GM12878 (cell line): ENCODE data around the gene IFIT3. TPM values are rescaled to one million over a fixed set of nuclear protein-coding genes. Genes with fewer than 3 reads are reported as not detected.

Experiments used
- CEBPZ ChIP-seq: fragments of 150-350 bp; IDR thresholded peaks from 2 replicates; pipeline ENCODE4 v1.6.1; 2016; ENCODE audit warnings: low read depth, low read length
- E2F4 ChIP-seq: IDR thresholded peaks from 2 replicates; pipeline ENCODE4 v1.6.1; 2012; ENCODE audit warnings: low read depth, low read length, improper control_type of control experiment
- FOS ChIP-seq: IDR thresholded peaks from 3 replicates; pipeline ENCODE4 v1.6.1; 2011; ENCODE audit warnings: borderline replicate concordance; ENCODE audit not compliant: insufficient read length; ENCODE audit errors: extremely low read depth
- FOXK2 ChIP-seq: fragments of 450-650 bp; IDR thresholded peaks from 2 replicates; pipeline ENCODE4 v1.6.1; 2017; ENCODE audit warnings: mild to moderate bottlenecking, moderate library complexity
- HCFC1 ChIP-seq: fragments of 150-350 bp; IDR thresholded peaks from 2 replicates; pipeline ENCODE4 v1.6.1; 2014; ENCODE audit warnings: low read length
- HSF1 ChIP-seq: fragments of 150-350 bp; IDR thresholded peaks from 2 replicates; pipeline ENCODE4 v1.6.1; 2014; ENCODE audit warnings: mild to moderate bottlenecking, low read depth, low read length
- JUNB ChIP-seq: IDR thresholded peaks from 2 replicates; pipeline ENCODE4 v1.6.1; 2016; ENCODE audit warnings: antibody characterized with exemption, mild to moderate bottlenecking
- LARP7 ChIP-seq: fragments of 450-650 bp; IDR thresholded peaks from 2 replicates; pipeline ENCODE4 v1.6.1; 2017; ENCODE audit warnings: mild to moderate bottlenecking
- MXI1 ChIP-seq: fragments of 150-350 bp; IDR thresholded peaks from 2 replicates; pipeline ENCODE4 v1.6.1; 2011; ENCODE audit warnings: low read depth, mild to moderate bottlenecking, inconsistent platforms, low read length, improper control_type of control experiment
- NRF1 ChIP-seq: conservative IDR thresholded peaks from 2 replicates; pipeline ENCODE4 v1.6.1; 2011; ENCODE audit warnings: mild to moderate bottlenecking, low read depth, low read length, improper control_type of control experiment
- POLR2AphosphoS2 ChIP-seq: IDR thresholded peaks from 2 replicates; pipeline ENCODE4 v1.6.1; 2011; ENCODE audit warnings: low read depth, mild to moderate bottlenecking, low read length, improper control_type of control experiment, moderate library complexity
- RAD21 ChIP-seq: IDR thresholded peaks from 2 replicates; pipeline ENCODE4 v1.6.1; 2011; ENCODE audit warnings: mild to moderate bottlenecking, low read depth, low read length, moderate library complexity; ENCODE audit not compliant: insufficient read depth
- SIN3A ChIP-seq: IDR thresholded peaks from 2 replicates; pipeline ENCODE4 v1.6.1; 2012; ENCODE audit warnings: low read depth, low read length, improper control_type of control experiment
- SMARCA5 ChIP-seq: fragments of 450-650 bp; IDR thresholded peaks from 2 replicates; pipeline ENCODE4 v1.6.1; 2017; ENCODE audit warnings: mild to moderate bottlenecking
- USF1 ChIP-seq: IDR thresholded peaks from 2 replicates; pipeline ENCODE4 v1.6.1; 2011; ENCODE audit warnings: borderline replicate concordance, low read depth, mild to moderate bottlenecking, moderate library complexity, mixed read lengths, low read length; ENCODE audit not compliant: insufficient read depth; ENCODE audit errors: extremely low read length
- YY1 ChIP-seq: IDR thresholded peaks from 2 replicates; pipeline ENCODE4 v1.6.1; 2011; ENCODE audit warnings: low read depth, mild to moderate bottlenecking, low read length
- ZNF592 ChIP-seq: fragments of 450-650 bp; IDR thresholded peaks from 2 replicates; pipeline ENCODE4 v1.6.1; 2017; ENCODE audit warnings: mild to moderate bottlenecking, moderate library complexity
- ZNF622 ChIP-seq: fragments of 450-650 bp; IDR thresholded peaks from 2 replicates; pipeline ENCODE4 v1.6.1; 2017; ENCODE audit warnings: mild to moderate bottlenecking, inconsistent platforms
- ZZZ3 ChIP-seq: IDR thresholded peaks from 2 replicates; pipeline ENCODE4 v1.6.1; 2011; ENCODE audit warnings: low read depth; ENCODE audit not compliant: control insufficient read depth, insufficient read length
- polyA plus RNA-seq, 11 experiments: library from polyadenylated mRNA; depleted of rRNA in 4 of 11; unstranded in 6 of 11; stranded (reverse) in 5 of 11; fragments of >200 nt; fragmentation: Nextera tagmentation in 4 of 11; fragmentation: Illumina TruSeq in 1 of 11; extraction: Ambion mirVana in 4 of 11; extraction: Trizol in 1 of 11; gene quantifications; 1 replicate in 1 of 11; 2 replicates in 10 of 11; pipeline versions ENCODE4 v1.2.1 to v1.2.3, GENCODE V29; 2011 to 2016; ENCODE audit warnings: inconsistent platforms in 2 of 11, missing spikeins in 2 of 11, low read depth in 1 of 11
- total RNA-seq, 4 experiments: library from RNA; depleted of rRNA in 3 of 4; stranded (reverse); fragments of >200 nt in 3 of 4; fragmentation: Illumina TruSeq in 1 of 4; extraction: Trizol in 1 of 4; gene quantifications; 2 replicates each; pipeline versions ENCODE4 v1.2.1 to v1.2.3, GENCODE V29; 2013 to 2021

The IFIT3 gene
- total and polyA plus RNA-seq, 10 of the 15 experiments (the other 5 are each of a cell fraction or from before 2014, with no cell fraction given), result 27.0 to 70.2 (median 51.1) TPM

- TF ChIP-seq POLR2AphosphoS2, result no peak
- TF ChIP-seq ZNF592, result no peak
- TF ChIP-seq YY1, result no peak
- TF ChIP-seq HSF1, result 0 out of 2 replicates have a peak, but pooled peaks have one; percentile 50
- no peak for TF ChIP-seq SMARCA5
- TF ChIP-seq LARP7, result no peak
- no peak for TF ChIP-seq USF1
- no peak for TF ChIP-seq NRF1
- TF ChIP-seq HCFC1, result no peak
- no peak for TF ChIP-seq ZNF622
- no peak for TF ChIP-seq MXI1
- TF ChIP-seq FOS, result no peak
- no peak for TF ChIP-seq SIN3A
- no peak for TF ChIP-seq ZZZ3
- TF ChIP-seq FOXK2, result no peak
- TF ChIP-seq JUNB, result no peak
- no peak for TF ChIP-seq E2F4
- TF ChIP-seq CEBPZ, result no peak
- TF ChIP-seq RAD21, result no peak
Observed at GRCh38 chr10:89347701-89348457, 20.1 kb downstream of the IFIT3 start (continued).
